HG02852 (cell line): ENCODE results near the gene STARD9.
"Not testable (repeated sequence)": the region's sequence is repeated elsewhere in the genome, so short reads cannot be mapped to it uniquely, and the experiment has no call there.

ENCODE experiments used
- ATAC-seq: cut with Tn5 transposase; IDR thresholded peaks from one replicate; pipeline ENCODE4 v1.9.1; 2021; ENCODE audit warnings: mild to moderate bottlenecking, moderate library complexity; ENCODE audit not compliant: unreplicated experiment

Gene STARD9

GRCh38 chr15:42575188-42576039, at the start of gene STARD9:
TSS of gene STARD9 (plus strand) at chr15:42575606. CDS start at chr15:42575716, 110 bp downstream.
- ATAC-seq: peak; percentile 89

- ATAC-seq: no peak
Observed at GRCh38 chr15:42528970-42529369, 46.4 kb upstream of the STARD9 start.

GRCh38 chr15:42533246-42533645, 42.2 kb upstream of the STARD9 start:
- no peak for ATAC-seq

- ATAC-seq: no peak
Observed at GRCh38 chr15:42544853-42545629, 30.4 kb upstream of the STARD9 start.

- ATAC-seq: no peak
Observed at GRCh38 chr15:42547918-42548248, 27.5 kb upstream of the STARD9 start.

- ATAC-seq: peak; percentile 75
Observed at GRCh38 chr15:42548249-42549031, 27.0 kb upstream of the STARD9 start, which contains the start of the genes HAUS2 and LRRC57. TSS of gene HAUS2 (plus strand) at chr15:42548838. CDS start at chr15:42548873, 35 bp downstream. TSS of gene LRRC57 (minus strand) at chr15:42548793. CDS start at chr15:42548434, 359 bp downstream.

- peak; percentile 19 for ATAC-seq
Observed at GRCh38 chr15:42549032-42549491, 26.3 kb upstream of the STARD9 start.

GRCh38 chr15:42549741-42550392, 25.5 kb upstream of the STARD9 start:
- no peak for ATAC-seq

GRCh38 chr15:42553554-42553953, 21.9 kb upstream of the STARD9 start:
- ATAC-seq: no peak

- not testable (repeated sequence) for ATAC-seq
Observed at GRCh38 chr15:42556550-42557207, 18.7 kb upstream of the STARD9 start.

GRCh38 chr15:42558739-42559138, 16.7 kb upstream of the STARD9 start:
- no peak for ATAC-seq

GRCh38 chr15:42576040-42576594, 711 bp downstream of the STARD9 start:
- no peak for ATAC-seq

- ATAC-seq: no peak
Observed at GRCh38 chr15:42576776-42577175, 1.4 kb downstream of the STARD9 start.

GRCh38 chr15:42577514-42578031, 2.2 kb downstream of the STARD9 start:
- no peak for ATAC-seq

- ATAC-seq: no peak
Observed at GRCh38 chr15:42578984-42579537, 3.7 kb downstream of the STARD9 start.

GRCh38 chr15:42581272-42581730, 5.9 kb downstream of the STARD9 start:
- ATAC-seq: peak; percentile 85

- no peak for ATAC-seq
Observed at GRCh38 chr15:42582569-42583375, 7.4 kb downstream of the STARD9 start.
